C4-2B (cell line): ENCODE data around the gene C15orf40.

Source experiments
- H3K27ac ChIP-seq: fragments of 450-650 bp; 2 replicates; pipeline ENCODE4 v1.5.1; 2017
- CTCF ChIP-seq: fragments of 450-650 bp; conservative IDR thresholded peaks from 2 replicates; pipeline ENCODE4 v1.5.1; 2017; ENCODE audit warnings: mild to moderate bottlenecking
- ZFX ChIP-seq: fragments of 450-650 bp; IDR thresholded peaks from 2 replicates; pipeline ENCODE4 v1.6.1; 2017

C15orf40 gene

GRCh38 chr15:82993144-82993543 is 18.3 kb downstream of the C15orf40 start:
- TF ChIP-seq CTCF (no peak), ZFX (no peak)
- no peak overlapping the region for H3K27ac ChIP-seq

GRCh38 chr15:82992436-82992998 is 18.9 kb downstream of the C15orf40 start:
- no peak overlapping the region for H3K27ac ChIP-seq
- TF ChIP-seq CTCF (no peak), ZFX (no peak)

GRCh38 chr15:82986442-82986780 is 25.0 kb downstream of the C15orf40 start:
- TF ChIP-seq ZFX (no peak), CTCF (no peak)
- H3K27ac ChIP-seq = peak overlapping the region; percentile 88

GRCh38 chr15:82985688-82986441 is 25.6 kb downstream of the C15orf40 start, which contains the start of gene RAMAC:
Gene RAMAC, plus strand, starts transcription at chr15:82986210. Its CDS starts 2,809 bp downstream, at chr15:82989019.
- TF ChIP-seq CTCF (no peak), ZFX (no peak)
- H3K27ac ChIP-seq = peak within 1 kb of the TSS; percentile 88

GRCh38 chr15:82980981-82981380 is 30.5 kb downstream of the C15orf40 start:
- no peak for TF ChIP-seq CTCF
- no peak for TF ChIP-seq ZFX

GRCh38 chr15:82979726-82980125 is 31.7 kb downstream of the C15orf40 start:
- no peak for TF ChIP-seq ZFX
- TF ChIP-seq CTCF = no peak
- H3K27ac ChIP-seq = no peak overlapping the region

More at GRCh38 chr15:82980981-82981380, 30.5 kb downstream of the C15orf40 start:
- H3K27ac ChIP-seq = no peak overlapping the region

GRCh38 chr15:82978438-82978837 is 33.0 kb downstream of the C15orf40 start:
- H3K27ac ChIP-seq = no peak overlapping the region
- TF ChIP-seq ZFX = no peak

- H3K27ac ChIP-seq = no peak overlapping the region
- TF ChIP-seq ZFX (no peak), CTCF (no peak)
Measured at GRCh38 chr15:82977076-82977475, 34.4 kb downstream of the C15orf40 start.
